ENCODE measurements around the gene SLC30A5. TPM values are rescaled to one million over a fixed set of nuclear protein-coding genes. Genes with fewer than 3 reads are reported as not detected.

The SLC30A5 gene
- total and polyA plus RNA-seq, 10 of the 15 experiments (the other 5 are each of a cell fraction or from before 2014, with no cell fraction given): 14.7 to 67.9 (median 38.4) TPM

GRCh38 chr5:69078921-69079540, 14.8 kb upstream of the SLC30A5 start (continued):
- TF ChIP-seq YY1 (IDR thresholded peaks at IDR 0.05; ENCODE audit: low read depth, low read length): no peak
- no peak for TF ChIP-seq ZNF274 (IDR thresholded peaks at IDR 0.05; ENCODE audit: insufficient read depth, insufficient read length)
- TF ChIP-seq BHLHE40 (IDR thresholded peaks at IDR 0.05; ENCODE audit: borderline replicate concordance in 1 of 2, low read depth in 2 of 2, low read length in 1 of 2): no peak

GRCh38 chr5:69079556-69079955, 14.3 kb upstream of the SLC30A5 start:
- Histone ChIP-seq H3K27ac (ENCODE audit: control insufficient read depth, insufficient read depth) (no peak overlapping the region), H3K79me2 (ENCODE audit: control insufficient read depth, insufficient read depth, low read length) (no peaks in the 10 kb centered on the region), H3K36me3 (ENCODE audit: control insufficient read depth in 2 of 2, insufficient read depth in 2 of 2, low read length in 1 of 2) (no peaks in the 10 kb centered on the region), H3K27me3 (replicated peaks in 1 of 2; ENCODE audit: control insufficient read depth in 2 of 2, insufficient read depth in 2 of 2, low read length in 1 of 2) (no peaks in the 10 kb centered on the region), H3K4me3 (no peak overlapping the region), H4K20me1 (ENCODE audit: control insufficient read depth, insufficient read depth) (no peaks in the 10 kb centered on the region), H2AFZ (ENCODE audit: control insufficient read depth, low read depth, low read length) (no peak overlapping the region), H3K4me2 (ENCODE audit: control insufficient read depth, insufficient read depth) (no peak overlapping the region), H3K9ac (ENCODE audit: control insufficient read depth, insufficient read depth, low read length) (no peak overlapping the region), H3K9me3 (replicated peaks; ENCODE audit: control insufficient read depth, insufficient read depth, low read length) (no peaks in the 10 kb centered on the region), H3K4me1 (ENCODE audit: control insufficient read depth, insufficient read depth, low read length) (peaks cover 5% of the 10 kb centered on the region; the same call in 1 of the 2 replicates)
- ChIA-PET POLR2A (no interaction called here), SMC1A (ENCODE audit: uncharacterized antibody, unreplicated experiment) (no interaction called here), CTCF (no interaction called here), RAD21 (ENCODE audit: unreplicated experiment) (no interaction called here)
- in situ Hi-C loops (cut with MboI): no loop called here
- DNase-seq (ENCODE audit: low read depth, low spot score): no peak
- no TSS peak for BruUV-seq (replicated peaks)
- no peak for ATAC-seq
- 82% methylated on average over 6 of the region's 6 CpGs for WGBS (ENCODE audit: insufficient coverage, insufficient replicate concordance, low lambda C conversion rate, missing lambda C conversion rate)
- intact Hi-C loops (cut with micrococcal nuclease; ENCODE audit: unreplicated experiment): no loop called here
- FAIRE-seq: no peak
- TF ChIP-seq KLF5 (IDR thresholded peaks at IDR 0.05; ENCODE audit: partially characterized antibody) (no peak), CREB1 (IDR thresholded peaks at IDR 0.05; ENCODE audit: low read depth) (no peak), STAT3 (IDR thresholded peaks at IDR 0.05; ENCODE audit: low read depth, low read length) (no peak), SREBF2 (IDR thresholded peaks at IDR 0.05; ENCODE audit: low read length) (no peak), IKZF2 (IDR thresholded peaks at IDR 0.05) (no peak), CEBPZ (IDR thresholded peaks at IDR 0.05; ENCODE audit: low read depth, low read length) (no peak), RUNX3 (IDR thresholded peaks at IDR 0.05; ENCODE audit: low read length) (no peak), SP1 (IDR thresholded peaks at IDR 0.05; ENCODE audit: low read depth, low read length) (no peak), DPF2 (IDR thresholded peaks at IDR 0.05) (no peak), ATF2 (IDR thresholded peaks at IDR 0.05; ENCODE audit: low read length) (no peak), NFYB (IDR thresholded peaks at IDR 0.05; ENCODE audit: insufficient read depth, low read depth, low read length) (no peak), ZNF687 (IDR thresholded peaks at IDR 0.05) (no peak)

Data from GM12878 (cell line).